ENCODE results near the gene SLC48A1.

Gene SLC48A1

GRCh38 chr12:47778881-47779280 is 5.8 kb downstream of the SLC48A1 start:
- no peak for DNase-seq

- peak; percentile 70 for DNase-seq
Measured at GRCh38 chr12:47779301-47779942, 6.4 kb downstream of the SLC48A1 start.

GRCh38 chr12:47779943-47780504 is 7.0 kb downstream of the SLC48A1 start:
- DNase-seq, result no peak

GRCh38 chr12:47781479-47782371 is 8.7 kb downstream of the SLC48A1 start:
- no peak for DNase-seq

- DNase-seq, result no peak
Measured at GRCh38 chr12:47782372-47782770, 9.3 kb downstream of the SLC48A1 start.

GRCh38 chr12:47783024-47783755 is 10.2 kb downstream of the SLC48A1 start:
- no peak for DNase-seq

GRCh38 chr12:47783821-47784819 is 11.1 kb downstream of the SLC48A1 start:
- no peak for DNase-seq

- no peak for DNase-seq
Measured at GRCh38 chr12:47785036-47785886, 12.2 kb downstream of the SLC48A1 start.

- DNase-seq, result no peak
Measured at GRCh38 chr12:47785887-47786661, 13.0 kb downstream of the SLC48A1 start.

- no peak for DNase-seq
Measured at GRCh38 chr12:47786662-47787280, 13.7 kb downstream of the SLC48A1 start.

GRCh38 chr12:47787596-47788319 is 14.7 kb downstream of the SLC48A1 start:
- DNase-seq, result no peak

- DNase-seq, result no peak
Measured at GRCh38 chr12:47789141-47789540, 16.1 kb downstream of the SLC48A1 start.

- DNase-seq, result no peak
Measured at GRCh38 chr12:47789712-47790489, 16.9 kb downstream of the SLC48A1 start.

- DNase-seq, result no peak
Measured at GRCh38 chr12:47790676-47791350, 17.8 kb downstream of the SLC48A1 start.

GRCh38 chr12:47791351-47791746 is 18.3 kb downstream of the SLC48A1 start:
- no peak for DNase-seq

- DNase-seq, result no peak
Measured at GRCh38 chr12:47791874-47792273, 18.8 kb downstream of the SLC48A1 start.

- DNase-seq, result no peak
Measured at GRCh38 chr12:47793015-47793681, 20.1 kb downstream of the SLC48A1 start.
